ENCODE results near the gene SUDS3.
"Not testable (repeated sequence)": the region's sequence is repeated elsewhere in the genome, so short reads cannot be mapped to it uniquely, and the experiment has no call there.

Gene SUDS3

DNA sequence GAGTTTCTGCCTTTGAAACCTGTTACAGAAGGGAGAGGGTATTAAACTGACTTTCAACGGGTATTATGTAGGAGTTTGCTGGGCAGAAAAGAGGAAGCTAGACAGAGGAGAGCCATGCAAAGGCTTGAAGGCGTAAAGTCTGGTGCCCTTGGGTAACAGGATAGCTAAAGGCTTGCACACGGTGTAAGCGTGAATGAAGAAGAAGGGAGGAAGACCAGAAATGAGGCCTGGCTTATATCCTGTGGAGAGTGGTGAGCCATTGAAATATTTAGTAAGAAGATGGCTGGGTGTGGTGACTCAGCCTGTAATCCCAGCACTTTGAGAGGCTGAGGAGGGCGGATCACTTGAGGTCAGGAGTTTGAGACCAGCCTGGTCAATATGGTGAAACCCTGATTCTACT lies 22.6 kb downstream of the SUDS3 start:
- no peak for DNase-seq

GRCh38 chr12:118402251-118402650 lies 25.9 kb downstream of the SUDS3 start:
- no peak for DNase-seq

- DNase-seq = peak; percentile 68
These were observed 28.6 kb downstream of the SUDS3 start for GRCh38 chr12:118404876-118405521.

DNA sequence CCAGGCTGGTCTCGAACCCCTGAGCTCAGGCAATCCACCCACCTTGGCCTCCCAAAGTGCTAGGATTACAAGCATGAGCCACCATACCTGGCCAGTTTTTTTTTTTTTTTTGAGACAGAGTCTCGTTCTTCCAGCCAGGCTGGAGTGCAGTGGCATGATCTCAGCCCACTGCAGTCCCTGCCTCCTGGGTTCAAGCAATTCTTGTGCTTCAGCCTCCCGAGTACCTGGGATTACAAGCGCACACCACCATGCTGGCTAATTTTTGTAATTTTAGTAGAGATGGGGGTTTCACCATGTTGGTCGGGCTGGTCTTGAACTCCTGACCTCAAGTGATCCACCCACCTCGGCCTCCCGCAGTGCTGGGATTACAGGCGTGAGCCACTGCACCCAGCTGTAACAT lies 31.9 kb downstream of the SUDS3 start:
- not testable (repeated sequence) for DNase-seq

GRCh38 chr12:118409834-118410233 lies 33.5 kb downstream of the SUDS3 start:
- DNase-seq = no peak

GRCh38 chr12:118417942-118418341 lies 41.6 kb downstream of the SUDS3 start:
- DNase-seq = no peak

DNA sequence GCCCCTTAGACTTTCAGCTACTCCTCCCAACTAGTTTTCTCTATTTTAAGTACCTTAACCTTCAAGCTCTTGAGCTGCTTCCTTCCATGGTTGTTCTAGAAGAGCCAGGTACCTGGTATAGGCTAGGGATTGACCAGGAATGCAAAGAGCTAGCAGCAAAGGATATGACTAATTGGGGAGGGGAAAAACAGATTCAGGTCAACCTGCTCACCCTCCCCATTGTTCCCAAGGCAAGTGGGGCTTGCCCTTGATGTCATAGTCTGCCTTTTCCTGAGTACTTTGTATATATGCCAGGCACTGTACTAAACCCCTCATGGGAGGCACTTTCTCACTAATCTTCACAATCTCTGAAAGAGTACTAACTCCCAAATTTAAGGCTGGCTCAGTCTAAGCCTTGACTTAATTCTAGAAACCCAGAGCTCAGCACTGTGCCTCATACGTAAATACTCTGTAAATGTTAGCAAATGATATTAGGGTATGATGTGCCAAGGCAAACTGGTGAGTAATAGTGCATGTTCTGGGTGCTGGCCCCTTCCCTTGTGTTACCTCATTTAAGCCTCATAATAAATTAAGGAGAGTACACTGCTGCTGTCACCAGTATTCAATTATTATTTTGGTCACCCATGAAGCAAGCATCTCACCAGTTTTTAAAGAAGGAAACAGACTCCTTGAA lies 42.2 kb downstream of the SUDS3 start:
- DNase-seq = no peak

DNA sequence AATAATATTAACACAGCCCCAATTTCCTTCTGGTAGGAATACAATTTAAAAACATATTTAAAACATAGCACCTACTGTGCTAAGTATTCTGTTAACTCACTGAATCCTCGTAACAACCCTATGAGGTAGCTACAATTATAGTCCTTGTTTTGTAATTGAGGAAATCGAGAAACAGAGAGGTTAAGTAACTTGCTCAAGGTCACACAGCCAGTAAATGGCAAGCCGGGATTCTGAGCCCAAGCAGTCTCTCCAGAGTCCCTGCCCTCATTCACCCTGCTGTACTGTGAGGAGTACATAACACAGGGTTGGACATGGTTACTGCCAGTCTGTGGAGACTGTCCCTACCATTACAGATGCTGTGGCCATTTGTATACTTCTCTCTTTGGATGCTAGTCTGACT lies 44.3 kb downstream of the SUDS3 start:
- DNase-seq = no peak

DNA sequence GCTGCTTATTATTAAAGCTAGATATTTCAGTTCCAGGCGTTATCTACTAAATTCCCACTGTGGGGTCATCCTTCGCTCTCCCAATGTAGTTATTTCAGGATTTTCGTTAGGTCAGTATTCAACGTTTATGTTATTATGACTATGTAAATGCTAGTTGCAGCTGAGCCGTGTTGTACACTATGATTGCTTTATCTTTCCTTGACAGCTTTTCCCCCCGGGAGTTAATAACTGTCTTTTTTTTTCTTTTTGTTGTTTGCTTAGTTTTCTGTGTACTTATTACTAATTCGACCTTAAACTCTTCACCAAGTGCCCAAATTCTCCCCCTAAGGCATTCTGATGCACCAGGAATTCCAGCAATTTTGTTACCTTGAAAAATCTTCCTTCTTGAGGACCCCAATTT lies 48.5 kb downstream of the SUDS3 start:
- DNase-seq = no peak

- DNase-seq = no peak
These were observed 49.0 kb downstream of the SUDS3 start for GRCh38 chr12:118425364-118425763.

- DNase-seq = no peak
These were observed 51.5 kb downstream of the SUDS3 start for GRCh38 chr12:118427819-118428218.

GRCh38 chr12:118428643-118429042 lies 52.3 kb downstream of the SUDS3 start:
- DNase-seq = no peak

DNA sequence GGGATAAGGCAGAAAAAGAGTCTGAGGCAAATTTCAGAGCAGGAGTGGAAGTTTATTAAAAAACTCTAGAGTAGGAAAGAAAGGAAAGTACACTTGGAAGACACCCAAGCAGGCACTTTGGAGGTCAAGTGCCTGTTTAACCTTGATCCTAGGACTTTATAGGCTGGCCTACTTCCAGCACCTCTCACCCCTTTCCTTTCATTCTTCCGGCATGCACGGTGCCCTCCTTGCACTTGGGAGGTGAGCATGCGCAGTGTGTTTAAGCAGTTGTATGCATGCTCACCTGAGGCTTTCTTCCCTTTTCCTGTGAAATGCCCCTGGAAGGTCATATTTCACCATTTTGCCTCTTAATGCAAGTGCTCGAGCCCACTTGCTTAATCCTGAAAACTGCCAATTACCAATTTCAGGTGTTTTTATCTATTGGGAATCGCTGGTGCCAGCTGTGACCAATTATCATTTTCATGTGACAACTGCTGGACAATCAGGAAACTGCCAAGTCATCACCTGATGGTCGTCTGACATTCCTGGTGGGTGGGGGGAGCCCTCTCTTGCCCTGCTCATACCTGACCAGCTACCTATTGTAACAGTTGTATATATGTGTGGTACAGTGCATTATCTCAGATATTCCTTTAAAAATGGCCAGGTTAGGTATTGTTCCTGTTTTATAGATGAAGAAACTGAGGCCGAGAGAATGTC lies 53.5 kb downstream of the SUDS3 start:
- no peak for DNase-seq

GRCh38 chr12:118430516-118430915 lies 54.2 kb downstream of the SUDS3 start:
- no peak for DNase-seq

GRCh38 chr12:118432812-118433545 lies 56.6 kb downstream of the SUDS3 start:
- DNase-seq = no peak

DNA sequence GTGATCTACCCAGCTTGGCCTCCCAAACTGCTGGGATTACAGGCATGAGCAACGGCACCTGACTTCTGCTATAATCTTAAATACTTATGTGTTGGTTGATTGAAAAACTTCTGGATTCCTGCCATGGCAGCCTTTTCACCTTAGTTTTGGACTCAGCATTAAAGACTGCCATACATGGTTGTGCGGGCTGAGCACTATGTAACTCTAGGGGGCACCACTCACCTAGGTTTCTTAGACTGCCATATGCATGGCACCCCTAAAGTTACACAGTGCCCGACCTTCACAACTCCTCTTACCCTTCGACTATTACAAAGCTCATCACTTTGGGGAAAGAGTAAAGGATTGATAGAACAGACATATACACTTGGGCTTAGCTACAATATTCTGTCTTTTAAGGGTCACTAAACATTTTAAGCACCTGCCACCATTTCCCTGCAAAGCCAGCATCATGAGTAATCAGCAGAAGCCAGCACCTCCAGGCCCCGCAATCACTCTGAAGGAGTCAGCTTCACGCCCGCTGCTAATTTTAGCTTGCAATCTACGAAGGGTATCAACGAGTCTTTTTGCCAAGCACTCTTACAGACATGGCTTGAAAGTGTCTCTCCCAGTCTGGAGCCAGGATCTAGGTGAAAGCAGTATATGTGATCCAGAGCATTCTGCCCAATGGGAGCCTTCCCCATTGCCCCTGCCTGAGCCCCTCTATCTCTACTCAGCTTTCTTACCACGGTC lies 59.8 kb downstream of the SUDS3 start:
- no peak for DNase-seq

- DNase-seq = no peak
These were observed 60.6 kb downstream of the SUDS3 start for GRCh38 chr12:118436986-118437385.

DNA sequence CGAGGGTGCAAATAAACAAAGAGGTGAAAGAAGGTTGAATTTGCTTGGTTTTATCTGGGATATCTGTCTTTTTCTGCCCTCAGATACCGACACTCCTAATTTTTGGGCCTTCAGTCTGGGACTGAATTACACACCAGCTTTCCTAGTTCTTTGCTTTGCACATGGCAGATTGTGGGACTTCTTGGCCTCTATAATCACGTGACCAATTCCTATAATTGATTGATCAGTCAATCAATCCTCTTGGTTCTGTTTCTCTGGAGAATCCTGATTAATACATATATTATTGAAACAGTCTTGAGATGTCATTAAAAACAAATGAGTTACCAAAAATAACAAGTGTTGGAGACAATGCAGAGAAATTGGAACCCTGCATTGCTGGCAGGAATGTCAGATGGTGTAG lies 62.7 kb downstream of the SUDS3 start:
- no peak for DNase-seq

DNA sequence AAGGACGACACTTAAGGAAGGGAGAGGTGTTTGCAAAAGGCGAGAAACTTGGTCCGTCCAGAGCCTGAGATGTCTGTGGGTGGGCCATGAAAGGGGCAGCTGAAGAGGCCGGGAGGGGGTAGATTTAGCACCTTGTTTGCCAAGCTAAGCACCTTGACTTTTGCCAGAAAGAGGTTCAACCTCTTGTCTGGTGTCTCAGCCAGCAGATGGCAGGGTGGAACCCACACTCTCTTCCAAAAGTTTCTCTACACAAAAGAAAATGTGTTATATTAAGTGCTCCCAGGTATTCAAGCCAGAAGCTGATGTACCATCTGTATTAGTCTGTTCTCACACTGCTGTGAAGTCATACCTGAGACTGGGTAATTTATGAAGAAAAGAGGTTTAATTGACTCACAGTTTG lies 69.9 kb downstream of the SUDS3 start:
- DNase-seq = no peak

DNA sequence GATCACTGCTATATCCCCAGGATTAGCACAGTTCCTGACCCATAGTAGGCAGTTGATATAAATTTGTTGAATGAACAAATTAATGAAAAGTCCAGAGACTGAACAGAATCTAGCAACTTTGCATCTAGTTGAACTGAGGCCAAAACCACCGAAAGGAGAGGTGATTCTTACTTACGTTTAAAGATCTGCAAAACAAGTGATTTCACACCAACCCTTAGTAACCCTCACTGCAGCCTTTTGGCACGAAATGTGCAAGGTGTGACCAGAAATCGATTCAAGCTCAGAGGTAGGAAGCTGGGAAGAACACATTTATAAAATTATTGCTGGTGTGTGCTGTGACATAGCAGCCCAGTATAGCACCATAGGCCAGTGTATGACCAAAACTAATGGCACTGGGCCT lies 70.8 kb downstream of the SUDS3 start:
- DNase-seq = no peak

GRCh38 chr12:118448341-118448740 lies 72.0 kb downstream of the SUDS3 start:
- no peak for DNase-seq

DNA sequence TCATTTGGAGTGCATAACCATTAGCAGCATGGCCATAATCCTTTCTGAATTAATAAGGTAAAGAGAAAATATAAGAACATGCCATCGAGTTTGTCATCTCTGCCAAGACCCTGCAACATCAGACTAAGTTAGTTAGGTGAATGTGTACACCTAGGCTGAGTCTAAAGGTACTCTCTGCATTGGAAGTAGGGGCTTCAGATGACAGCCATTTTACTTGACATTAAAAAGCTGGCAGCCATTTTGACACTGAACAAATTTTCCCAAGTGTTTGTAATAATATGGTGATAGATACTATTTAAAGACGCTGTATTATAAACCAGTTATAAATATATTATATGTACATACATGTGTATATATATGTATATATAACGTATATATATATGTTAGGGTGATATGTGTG lies 79.0 kb downstream of the SUDS3 start:
- no peak for DNase-seq

DNA sequence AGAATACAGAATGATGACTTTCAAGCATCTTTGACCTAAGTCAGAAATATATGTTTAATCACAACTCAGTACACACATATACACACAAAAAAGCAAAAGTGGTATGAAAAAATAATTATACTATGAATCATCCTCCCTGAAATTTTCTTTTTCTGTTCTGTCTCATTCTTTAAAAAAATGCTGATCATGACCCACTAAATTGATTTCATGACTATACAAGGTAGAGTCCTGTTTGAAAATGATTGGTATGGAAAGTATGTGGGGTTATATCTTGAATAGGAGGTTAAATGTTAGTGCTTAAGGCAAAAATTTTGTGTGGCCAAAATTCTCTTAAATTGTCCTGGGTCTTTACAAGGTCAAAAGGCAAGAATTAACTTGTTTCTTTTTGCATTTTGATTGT lies 80.4 kb downstream of the SUDS3 start:
- no peak for DNase-seq

All from activated CD8-positive, alpha-beta memory T cell treated with anti-CD3 and anti-CD28 coated beads, Interleukin-2, amount 50 U/mL, for 48 hours (primary cell).